ENCODE data around the gene SBF2.

Gene SBF2

DNA sequence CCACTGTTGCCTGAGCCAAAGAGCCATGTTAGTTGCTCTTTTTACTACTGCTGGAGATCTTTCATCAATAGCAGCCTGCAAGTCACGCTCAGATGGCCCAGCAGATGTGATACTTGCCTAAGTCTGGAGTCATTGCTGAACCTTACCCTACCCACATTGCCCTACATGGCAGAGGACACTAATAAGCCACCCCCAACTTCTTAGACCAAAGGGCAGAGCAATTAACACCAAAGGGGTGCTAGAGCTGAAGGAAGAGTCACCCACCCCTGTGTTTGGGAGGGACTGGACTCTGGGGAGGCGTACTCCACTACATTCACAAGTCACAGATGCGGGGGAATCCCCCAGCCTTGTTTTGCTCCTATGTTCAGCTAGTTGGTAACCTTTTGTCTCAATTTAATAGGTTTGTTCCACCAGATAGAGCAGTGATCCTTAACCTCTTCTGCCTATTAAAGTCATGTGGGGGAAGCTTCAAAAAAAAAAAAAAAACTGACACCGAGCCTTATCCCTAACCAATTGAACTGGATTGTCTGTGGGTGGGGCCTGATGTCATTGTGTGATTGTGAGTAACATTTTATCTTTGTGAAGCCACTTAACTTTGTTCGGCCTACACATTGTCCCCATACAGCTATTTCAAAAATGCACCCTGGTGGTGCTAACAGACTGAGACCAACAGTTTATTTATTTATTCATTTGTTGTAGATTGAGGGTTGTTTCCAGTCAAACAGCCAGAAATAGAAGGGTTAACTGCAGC is 23.9 kb upstream of the SBF2 start:
- DNase-seq = no peak

DNA sequence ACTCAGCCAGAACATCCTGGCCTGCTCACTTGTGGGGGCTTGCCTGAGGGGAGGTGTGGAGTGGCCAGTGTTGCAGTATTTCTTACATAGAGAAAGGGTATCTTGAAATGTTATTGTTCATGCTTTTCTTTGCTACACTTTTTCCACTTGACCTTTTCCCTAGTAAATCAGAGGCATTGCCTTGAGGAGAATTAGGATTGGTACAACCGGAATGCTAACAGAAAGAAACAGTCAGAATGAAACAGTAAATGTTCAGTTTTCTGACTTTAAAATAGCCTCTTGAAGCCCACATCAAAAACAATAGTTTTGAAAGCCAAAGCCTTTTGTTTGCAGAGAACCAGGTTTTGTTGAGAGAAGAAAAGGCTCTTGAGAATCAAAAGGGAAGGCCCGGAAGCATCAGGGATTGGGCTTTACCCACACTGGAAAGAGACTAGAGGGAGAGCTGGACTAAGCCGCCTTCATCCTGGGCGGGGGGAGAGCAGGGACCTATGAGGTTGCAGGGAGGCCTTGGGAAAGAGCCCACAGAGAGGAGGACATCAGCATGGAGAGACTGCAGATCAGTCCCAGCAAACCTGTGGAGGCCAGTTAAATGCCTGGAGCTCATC is 23.2 kb upstream of the SBF2 start:
- peak in 5 of 51 donors; percentile 9 to 21 (median 11) for DNase-seq

DNA sequence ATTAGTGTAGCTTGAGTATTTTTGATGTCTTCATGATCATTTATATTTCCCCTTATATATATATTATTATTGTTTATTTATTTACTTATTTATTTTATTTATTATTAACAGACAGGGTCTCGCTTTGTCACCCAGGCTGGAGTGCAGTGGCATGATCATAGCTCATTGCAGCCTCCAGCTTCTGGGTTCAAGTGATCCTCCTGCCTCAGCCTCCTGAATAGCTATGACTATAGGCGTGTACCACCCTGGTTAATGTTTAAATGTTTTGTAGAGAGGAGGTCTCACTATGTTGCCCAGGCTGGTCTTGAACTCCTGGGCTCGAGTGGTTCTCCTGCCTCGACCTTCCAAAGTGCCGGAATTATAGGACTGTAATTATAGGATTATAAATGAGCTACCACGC is 21.1 kb upstream of the SBF2 start:
- no peak for DNase-seq

DNA sequence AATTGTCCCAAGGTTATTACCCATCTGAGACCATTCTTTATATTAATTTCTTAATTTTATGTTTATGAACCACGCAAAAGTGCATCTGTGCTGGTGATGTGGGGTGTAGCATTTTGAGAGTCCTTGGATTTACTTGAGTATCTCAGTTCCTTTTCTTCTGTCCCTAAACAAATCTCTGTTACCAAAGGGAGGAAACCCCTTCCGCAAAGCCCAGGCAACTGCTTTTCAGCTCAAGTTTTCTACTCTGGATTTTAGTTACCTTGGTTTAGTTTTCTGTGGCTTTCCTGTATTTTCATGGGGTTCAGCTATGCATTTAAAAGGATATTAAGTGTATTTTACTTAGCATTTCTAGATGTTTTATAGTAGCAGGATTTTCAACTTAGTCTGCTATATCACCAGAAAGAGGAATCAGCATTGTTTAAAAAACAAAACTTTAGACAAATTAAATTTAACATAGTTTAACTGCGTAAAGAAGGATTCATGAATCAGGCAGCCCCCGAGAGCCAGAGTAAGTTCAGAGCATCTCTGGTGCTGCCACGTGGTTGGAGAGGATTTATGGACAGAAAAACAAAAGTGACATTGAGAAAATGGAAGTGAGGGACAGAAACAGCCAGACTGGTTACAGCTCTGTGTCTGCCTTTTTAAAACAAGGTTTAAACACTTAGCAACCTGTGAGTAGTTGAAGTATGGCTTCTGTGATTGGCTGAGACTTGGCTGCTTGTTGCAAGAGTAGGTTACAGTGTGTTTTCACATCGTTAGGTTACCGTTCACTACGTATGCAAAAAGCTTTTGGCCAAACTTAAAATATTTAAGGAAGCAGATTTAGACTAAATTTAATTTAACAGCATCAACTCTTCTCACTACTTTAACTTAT is 20.4 kb upstream of the SBF2 start:
- peak in 2 of 51 donors; percentile 14 to 27 for DNase-seq

DNA sequence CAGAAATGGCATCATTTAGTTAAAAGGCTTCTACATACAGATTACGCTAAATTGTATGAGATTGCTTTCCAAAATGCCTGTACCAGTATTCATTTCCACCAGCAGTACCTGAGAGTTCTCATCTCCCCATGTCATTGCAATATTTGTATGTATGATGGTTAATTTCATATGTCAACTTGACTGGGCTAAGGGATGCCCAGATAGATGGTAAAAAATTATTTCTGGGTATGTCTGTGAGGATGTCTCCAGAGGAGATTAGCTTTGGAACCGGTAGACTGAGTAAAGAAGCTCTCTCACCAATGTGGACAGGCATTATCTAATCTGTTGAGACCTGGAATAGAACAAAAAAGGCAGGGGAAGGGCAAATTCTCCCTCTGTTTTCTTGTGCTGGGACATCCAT is 17.8 kb upstream of the SBF2 start:
- no peak for DNase-seq

DNA sequence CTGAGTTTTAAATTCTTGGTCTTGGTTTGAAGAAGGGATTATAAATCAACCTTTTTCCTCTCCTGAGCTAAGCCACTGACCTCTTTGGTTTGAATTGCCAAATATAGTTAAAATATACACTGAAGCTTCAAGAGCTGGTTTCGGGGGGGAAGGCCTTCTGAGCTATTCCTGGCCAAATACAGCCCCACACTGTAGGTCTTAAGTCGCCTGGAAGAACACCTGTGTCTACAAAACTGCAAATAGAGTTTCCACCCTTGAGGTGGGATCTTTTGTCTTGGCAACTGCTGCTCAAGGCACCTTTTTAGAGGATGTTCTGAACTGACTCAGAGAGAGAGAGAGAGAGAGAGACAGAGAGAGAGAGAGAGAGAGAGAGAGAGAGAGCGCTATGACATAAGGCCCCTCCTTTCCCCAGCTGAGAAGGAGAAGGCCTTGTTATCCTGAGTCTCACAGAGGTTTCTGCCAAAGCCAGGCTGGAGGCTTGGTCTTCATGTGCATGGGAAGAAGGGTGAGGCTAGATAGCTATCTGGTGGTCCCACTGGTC is 16.4 kb upstream of the SBF2 start:
- no peak for DNase-seq

DNA sequence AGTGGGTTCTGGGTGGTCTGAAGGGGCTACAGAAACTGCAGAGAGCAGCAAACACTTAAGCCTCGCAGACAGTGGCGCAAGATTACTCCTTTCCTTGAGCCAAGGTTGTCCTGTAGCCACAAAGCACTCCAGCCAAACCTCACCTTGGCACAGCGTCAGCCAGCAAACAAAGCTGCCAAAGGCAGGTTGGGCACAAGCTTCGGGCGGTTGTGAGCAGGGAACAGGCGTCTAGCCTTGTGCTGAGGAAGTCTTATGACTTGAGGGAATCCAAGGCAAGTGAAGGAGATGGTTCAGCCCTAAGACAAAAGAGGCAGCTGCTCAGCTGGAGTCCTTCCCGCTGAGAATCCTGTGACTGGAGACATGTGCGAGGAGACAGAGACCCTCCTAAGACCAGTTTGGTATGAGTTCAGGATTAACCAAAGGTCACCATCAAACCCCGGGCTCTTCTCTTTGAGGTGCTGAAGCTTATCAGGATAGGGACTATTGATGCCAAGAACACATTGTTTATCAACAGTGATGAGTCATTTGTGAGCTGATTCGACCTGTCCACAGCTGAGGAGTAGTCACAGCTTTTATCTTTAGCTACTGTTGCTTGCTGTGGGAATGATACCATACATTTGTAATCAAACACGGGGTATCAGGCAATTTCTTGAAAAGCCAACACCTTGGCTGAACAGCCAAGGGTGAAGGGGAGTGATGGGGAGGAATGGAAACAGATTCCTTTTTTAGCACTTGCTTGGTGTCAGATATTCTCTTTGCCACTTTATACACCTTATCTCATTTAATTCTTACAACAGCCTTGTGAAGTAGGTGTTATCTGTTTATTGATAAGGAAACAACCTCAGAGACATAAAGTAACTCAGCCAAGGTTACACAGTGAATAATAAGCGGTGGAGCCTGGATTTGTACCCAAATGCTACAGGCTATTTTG is 15.4 kb upstream of the SBF2 start:
- DNase-seq = peak in 30 of 51 donors; percentile 16 to 77 (median 52)

DNA sequence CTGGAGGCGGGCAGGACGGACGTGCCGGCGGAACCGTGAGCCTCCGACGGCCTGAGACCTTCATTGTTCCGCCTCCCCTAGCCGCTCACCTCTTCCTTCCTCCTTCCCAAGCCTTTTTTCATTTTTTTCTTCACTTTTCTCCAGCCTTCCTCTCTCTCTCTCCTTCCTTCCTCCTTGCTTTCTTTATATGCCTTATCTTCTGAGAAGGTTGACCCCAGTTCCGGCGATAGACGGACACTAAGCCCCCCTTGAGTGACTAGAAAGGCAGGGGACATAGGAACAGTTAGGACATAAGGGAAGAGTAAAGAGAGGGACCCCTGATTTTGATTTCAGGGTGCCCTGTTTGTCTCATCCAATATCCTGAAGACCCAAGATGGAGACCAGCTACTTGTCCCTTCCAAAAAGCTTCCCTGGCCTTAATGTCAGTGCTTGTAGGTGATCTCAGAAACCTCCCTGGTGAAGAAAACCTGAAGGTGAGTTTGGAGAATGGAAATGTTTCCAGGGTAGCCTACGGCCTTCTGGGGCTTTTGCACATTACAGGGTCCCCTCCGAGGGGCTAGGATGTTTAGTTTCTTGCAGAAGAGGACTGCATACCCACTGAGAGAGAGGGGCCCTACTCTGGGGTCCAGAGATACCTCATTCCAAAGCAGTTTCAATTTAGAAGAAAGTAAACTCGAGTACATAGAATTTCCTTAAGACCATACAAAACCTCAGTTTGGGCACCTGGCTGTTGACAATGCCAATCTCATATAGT is 14.4 kb upstream of the SBF2 start:
- DNase-seq = no peak

DNA sequence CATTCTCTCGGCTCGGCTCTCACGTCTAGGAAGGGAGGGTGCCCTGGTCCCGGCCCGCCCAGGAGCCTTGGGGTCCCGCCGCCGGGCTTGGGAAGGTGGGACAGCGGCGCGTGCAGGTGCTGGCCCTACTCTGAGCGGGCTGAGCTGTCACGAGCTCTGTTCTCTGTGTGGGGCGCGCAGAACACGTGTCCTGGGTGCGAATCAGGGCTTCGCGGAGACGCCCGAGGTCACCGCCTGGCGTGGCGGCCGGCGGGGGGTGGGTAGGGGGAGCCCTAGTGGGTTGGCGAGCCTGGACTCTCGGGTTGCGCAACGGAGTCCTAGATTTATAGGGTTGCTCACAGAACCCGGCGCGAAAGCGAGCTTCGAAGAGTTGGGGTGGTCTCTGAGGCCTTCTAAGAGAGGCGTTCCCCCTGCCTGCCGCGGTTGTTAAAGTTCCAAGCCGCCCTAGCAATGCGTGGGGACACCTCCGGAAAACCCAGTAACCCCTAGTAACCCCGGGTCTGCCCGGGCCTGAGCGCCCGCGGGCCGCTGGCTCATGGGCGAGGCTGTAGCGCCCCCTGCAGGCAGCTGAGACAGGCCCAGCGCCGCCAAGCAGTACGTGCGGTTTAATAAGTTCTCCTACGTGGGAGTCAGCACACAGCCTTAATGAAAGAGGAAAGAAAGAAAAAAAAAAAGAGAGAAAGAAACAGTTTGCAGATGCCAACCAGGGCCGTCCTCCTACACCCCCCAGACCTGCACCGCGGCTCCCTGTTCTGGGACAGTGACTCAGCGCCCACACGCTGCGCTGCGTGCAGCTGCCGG is 13.6 kb upstream of the SBF2 start:
- peak in 49 of 51 donors; percentile 18 to 91 (median 72) for DNase-seq

DNA sequence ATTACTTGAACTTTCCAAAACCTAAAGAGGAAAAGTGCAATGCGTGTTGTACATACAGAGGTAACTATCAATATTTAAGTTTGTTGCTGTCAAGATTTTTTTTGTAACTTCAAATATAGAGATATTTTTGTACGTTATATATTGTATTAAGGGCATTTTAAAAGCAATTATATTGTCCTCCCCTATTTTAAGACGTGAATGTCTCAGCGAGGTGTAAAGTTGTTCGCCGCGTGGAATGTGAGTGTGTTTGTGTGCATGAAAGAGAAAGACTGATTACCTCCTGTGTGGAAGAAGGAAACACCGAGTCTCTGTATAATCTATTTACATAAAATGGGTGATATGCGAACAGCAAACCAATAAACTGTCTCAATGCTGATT is 13.0 kb upstream of the SBF2 start:
- DNase-seq = no peak

DNA sequence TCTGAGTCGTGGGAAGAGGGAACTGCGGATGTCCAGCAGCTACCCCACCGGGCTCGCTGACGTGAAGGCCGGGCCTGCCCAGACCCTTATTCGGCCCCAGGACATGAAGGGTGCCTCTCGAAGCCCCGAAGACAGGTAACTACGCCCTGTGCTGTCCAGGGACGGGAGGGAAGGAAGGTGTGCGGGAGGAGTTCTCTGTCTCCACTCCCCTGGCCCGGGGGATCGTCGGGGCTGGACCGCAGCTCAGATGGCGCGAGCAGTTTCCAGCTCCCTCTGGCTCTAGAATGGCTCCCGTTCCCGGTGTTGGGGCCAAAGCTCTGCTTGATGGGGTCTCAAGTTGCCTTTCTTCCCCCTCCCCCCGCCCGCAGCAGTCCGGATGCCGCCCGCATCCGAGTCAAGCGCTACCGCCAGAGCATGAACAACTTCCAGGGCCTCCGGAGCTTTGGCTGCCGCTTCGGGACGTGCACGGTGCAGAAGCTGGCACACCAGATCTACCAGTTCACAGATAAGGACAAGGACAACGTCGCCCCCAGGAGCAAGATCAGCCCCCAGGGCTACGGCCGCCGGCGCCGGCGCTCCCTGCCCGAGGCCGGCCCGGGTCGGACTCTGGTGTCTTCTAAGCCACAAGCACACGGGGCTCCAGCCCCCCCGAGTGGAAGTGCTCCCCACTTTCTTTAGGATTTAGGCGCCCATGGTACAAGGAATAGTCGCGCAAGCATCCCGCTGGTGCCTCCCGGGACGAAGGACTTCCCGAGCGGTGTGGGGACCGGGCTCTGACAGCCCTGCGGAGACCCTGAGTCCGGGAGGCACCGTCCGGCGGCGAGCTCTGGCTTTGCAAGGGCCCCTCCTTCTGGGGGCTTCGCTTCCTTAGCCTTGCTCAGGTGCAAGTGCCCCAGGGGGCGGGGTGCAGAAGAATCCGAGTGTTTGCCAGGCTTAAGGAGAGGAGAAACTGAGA is 12.2 kb upstream of the SBF2 start:
- peak in 5 of 51 donors; percentile 21 to 55 (median 28) for DNase-seq

DNA sequence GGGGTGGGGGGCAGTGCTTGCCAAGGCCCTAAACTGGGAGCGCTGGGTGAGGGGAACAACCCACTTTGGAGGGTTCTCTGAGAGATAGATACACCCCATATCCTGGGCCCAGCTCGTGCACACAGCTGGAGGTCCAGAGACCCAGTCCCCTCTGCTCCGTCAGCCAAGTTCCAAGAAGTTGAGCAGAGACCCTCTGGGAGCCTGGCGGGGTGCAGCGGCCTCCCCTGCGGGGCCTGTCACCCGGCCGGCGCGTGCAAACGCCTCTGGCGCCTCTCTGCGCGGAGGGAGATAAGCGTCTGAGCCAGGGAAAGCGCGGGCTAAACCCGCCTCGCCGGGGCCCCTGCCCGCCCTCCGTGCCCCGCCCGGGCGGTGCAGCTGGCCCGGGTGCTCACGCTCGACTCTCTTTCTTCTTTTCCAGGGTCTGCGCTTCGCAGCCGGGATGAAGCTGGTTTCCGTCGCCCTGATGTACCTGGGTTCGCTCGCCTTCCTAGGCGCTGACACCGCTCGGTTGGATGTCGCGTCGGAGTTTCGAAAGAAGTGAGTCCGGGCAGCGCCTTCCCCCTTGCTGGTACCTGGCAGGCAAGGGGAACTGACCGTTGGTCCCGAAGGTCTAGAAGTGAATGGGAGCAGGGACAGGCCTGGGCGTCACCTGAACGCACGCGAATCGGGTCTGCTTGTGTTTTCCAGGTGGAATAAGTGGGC is 11.4 kb upstream of the SBF2 start:
- DNase-seq = peak in 6 of 51 donors; percentile 10 to 51 (median 18)

DNA sequence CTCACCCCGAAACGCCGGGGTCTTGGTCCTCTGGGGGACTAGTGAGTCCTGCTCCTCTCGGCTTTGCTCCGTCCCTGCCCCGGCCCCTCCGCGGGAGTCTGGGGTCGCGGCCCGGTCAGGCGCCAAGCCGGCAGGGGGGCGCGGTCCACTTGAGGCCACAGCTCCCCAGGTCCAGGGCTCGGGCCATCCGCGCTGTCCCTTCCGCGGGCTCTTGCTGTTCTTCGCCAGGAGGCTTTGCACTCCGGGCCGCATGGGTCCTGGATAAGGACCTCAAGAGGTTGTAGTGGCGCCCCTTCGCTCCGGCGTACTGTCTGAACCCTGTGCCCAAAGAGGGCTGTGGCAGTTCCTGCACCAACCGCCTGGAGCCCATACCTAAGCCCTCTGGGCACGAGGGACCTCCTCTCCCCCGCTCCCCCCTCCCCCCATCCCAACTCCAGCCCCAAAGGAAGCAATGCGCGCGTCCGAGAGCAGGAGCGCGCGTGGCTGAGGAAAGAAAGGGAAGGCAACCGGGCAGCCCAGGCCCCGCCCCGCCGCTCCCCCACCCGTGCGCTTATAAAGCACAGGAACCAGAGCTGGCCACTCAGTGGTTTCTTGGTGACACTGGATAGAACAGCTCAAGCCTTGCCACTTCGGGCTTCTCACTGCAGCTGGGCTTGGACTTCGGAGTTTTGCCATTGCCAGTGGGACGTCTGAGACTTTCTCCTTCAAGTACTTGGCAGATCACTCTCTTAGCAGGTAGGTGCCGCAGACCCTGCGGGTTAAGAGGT is 10.7 kb upstream of the SBF2 start, which contains the start of gene ADM:
Gene ADM, plus strand, starts transcription at position 579 of the 767 bp plus-strand sequence. CDS start 628 bp downstream, outside the sequence.
- peak in 43 of 51 donors; percentile 22 to 84 (median 66) for DNase-seq

DNA sequence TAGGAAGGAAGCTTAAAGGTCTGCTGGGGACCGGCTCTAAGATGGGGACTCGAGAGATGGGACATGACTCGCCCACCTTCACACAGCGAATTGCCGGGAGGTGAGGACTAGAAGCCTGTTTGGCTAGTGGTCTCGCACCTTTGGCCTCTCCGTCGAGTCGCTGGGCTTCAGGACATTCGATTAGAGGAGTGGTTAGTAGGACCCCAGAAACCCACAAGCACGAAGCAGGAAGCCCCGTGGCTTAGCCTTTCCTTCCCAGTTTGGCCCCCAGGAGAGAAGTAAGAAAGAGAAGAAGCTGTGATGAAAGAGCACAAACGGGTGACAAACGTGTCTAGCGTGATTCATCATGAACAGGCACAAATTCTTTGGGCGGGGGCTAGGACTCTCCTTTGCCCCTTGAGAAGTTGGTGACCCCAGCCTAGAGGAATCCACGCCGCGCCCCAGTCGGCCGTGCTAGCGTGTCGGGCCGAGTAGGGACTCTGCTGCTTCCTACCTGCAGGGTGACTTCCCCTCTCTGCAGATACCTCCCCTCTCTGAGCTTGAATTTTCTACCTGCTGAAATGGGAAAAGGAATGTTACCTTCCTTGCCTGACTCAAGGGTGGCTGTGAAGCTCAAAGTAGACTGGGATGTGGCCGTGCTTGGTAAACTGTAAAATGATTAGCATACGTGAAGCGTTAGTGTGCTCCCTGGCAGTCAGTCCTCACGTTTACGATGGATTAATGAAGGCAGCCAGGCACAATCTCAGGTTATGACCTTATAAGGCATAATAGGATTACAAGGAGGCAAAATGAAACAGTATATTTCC is 9.7 kb upstream of the SBF2 start:
- DNase-seq = peak in 2 of 51 donors; percentile 26 to 48
